ENCODE results near the gene PRDM1.

PRDM1 gene

GRCh38 chr6:106119546-106119945, 33.4 kb downstream of the PRDM1 start:
- no peak for TF ChIP-seq CTCF (IDR thresholded peaks at IDR 0.05; ENCODE audit: low read depth, low read length, missing control alignments)
- no peak for DNase-seq (ENCODE audit: low read depth)
- no peak overlapping the region for H3K4me3 ChIP-seq (ENCODE audit: low read depth, low read length)

GRCh38 chr6:106120006-106120405, 33.9 kb downstream of the PRDM1 start:
- TF ChIP-seq CTCF (IDR thresholded peaks at IDR 0.05; ENCODE audit: low read depth, low read length, missing control alignments), result no peak
- DNase-seq (ENCODE audit: low read depth), result no peak
- H3K4me3 ChIP-seq (ENCODE audit: low read depth, low read length), result no peak overlapping the region

- no peak for DNase-seq (ENCODE audit: low read depth)
- no peak for TF ChIP-seq CTCF (IDR thresholded peaks at IDR 0.05; ENCODE audit: low read depth, low read length, missing control alignments)
- H3K4me3 ChIP-seq (ENCODE audit: low read depth, low read length), result no peak overlapping the region
Observed at GRCh38 chr6:106120406-106120805, 34.3 kb downstream of the PRDM1 start.

GRCh38 chr6:106122306-106122918, 36.3 kb downstream of the PRDM1 start:
- DNase-seq (ENCODE audit: low read depth), result no peak
- no peak for TF ChIP-seq CTCF (IDR thresholded peaks at IDR 0.05; ENCODE audit: low read depth, low read length, missing control alignments)
- no peak overlapping the region for H3K4me3 ChIP-seq (ENCODE audit: low read depth, low read length)

GRCh38 chr6:106122938-106123656, 37.0 kb downstream of the PRDM1 start:
- DNase-seq (ENCODE audit: low read depth), result no peak
- no peak overlapping the region for H3K4me3 ChIP-seq (ENCODE audit: low read depth, low read length)
- TF ChIP-seq CTCF (IDR thresholded peaks at IDR 0.05; ENCODE audit: low read depth, low read length, missing control alignments), result no peak

- no peak for TF ChIP-seq CTCF (IDR thresholded peaks at IDR 0.05; ENCODE audit: low read depth, low read length, missing control alignments)
- H3K4me3 ChIP-seq (ENCODE audit: low read depth, low read length), result no peak overlapping the region
- DNase-seq (ENCODE audit: low read depth), result no peak
Observed at GRCh38 chr6:106124015-106124414, 37.9 kb downstream of the PRDM1 start.
